Measurements from ENCODE around the gene FKBP5.

Gene FKBP5

GRCh38 chr6:35633579-35634089 is 55.1 kb downstream of the FKBP5 start:
- DNase-seq (ENCODE audit: low read depth): no peak
- no peak for TF ChIP-seq CTCF (IDR thresholded peaks at IDR 0.05; ENCODE audit: control insufficient read depth, extremely low read depth, insufficient read depth)
- H3K4me3 ChIP-seq (ENCODE audit: low read depth, low read length): no peak overlapping the region

GRCh38 chr6:35629876-35630378 is 58.8 kb downstream of the FKBP5 start:
- no peak overlapping the region for H3K4me3 ChIP-seq (ENCODE audit: low read depth, low read length)
- no peak for DNase-seq (ENCODE audit: low read depth)
- TF ChIP-seq CTCF (IDR thresholded peaks at IDR 0.05; ENCODE audit: control insufficient read depth, extremely low read depth, insufficient read depth): no peak

GRCh38 chr6:35626401-35626800 is 62.3 kb downstream of the FKBP5 start:
- DNase-seq (ENCODE audit: low read depth): no peak
- no peak for TF ChIP-seq CTCF (IDR thresholded peaks at IDR 0.05; ENCODE audit: control insufficient read depth, extremely low read depth, insufficient read depth)
- H3K4me3 ChIP-seq (ENCODE audit: low read depth, low read length): no peak overlapping the region

- no peak for DNase-seq (ENCODE audit: low read depth)
- TF ChIP-seq CTCF (IDR thresholded peaks at IDR 0.05; ENCODE audit: control insufficient read depth, extremely low read depth, insufficient read depth): 0 out of 2 replicates have a peak, but pooled peaks have one; percentile 8
- H3K4me3 ChIP-seq (ENCODE audit: low read depth, low read length): no peak overlapping the region
These were observed 64.2 kb downstream of the FKBP5 start for GRCh38 chr6:35624341-35625070.

- DNase-seq (ENCODE audit: low read depth): no peak
- no peak overlapping the region for H3K4me3 ChIP-seq (ENCODE audit: low read depth, low read length)
- TF ChIP-seq CTCF (IDR thresholded peaks at IDR 0.05; ENCODE audit: control insufficient read depth, extremely low read depth, insufficient read depth): no peak
These were observed 66.4 kb downstream of the FKBP5 start for GRCh38 chr6:35622283-35622682.

- TF ChIP-seq CTCF (IDR thresholded peaks at IDR 0.05; ENCODE audit: control insufficient read depth, extremely low read depth, insufficient read depth): no peak
- no peak overlapping the region for H3K4me3 ChIP-seq (ENCODE audit: low read depth, low read length)
- DNase-seq (ENCODE audit: low read depth): no peak
These were observed 68.0 kb downstream of the FKBP5 start for GRCh38 chr6:35620706-35621105.
